GM12874 (cell line): ENCODE data around the gene TARDBP.

Source experiments
- CTCF ChIP-seq: IDR thresholded peaks from 2 replicates; pipeline ENCODE4 v1.5.1; 2011; ENCODE audit warnings: low read depth, mild to moderate bottlenecking, control low read depth, low read length, moderate library complexity; ENCODE audit not compliant: insufficient read depth

Gene TARDBP

DNA sequence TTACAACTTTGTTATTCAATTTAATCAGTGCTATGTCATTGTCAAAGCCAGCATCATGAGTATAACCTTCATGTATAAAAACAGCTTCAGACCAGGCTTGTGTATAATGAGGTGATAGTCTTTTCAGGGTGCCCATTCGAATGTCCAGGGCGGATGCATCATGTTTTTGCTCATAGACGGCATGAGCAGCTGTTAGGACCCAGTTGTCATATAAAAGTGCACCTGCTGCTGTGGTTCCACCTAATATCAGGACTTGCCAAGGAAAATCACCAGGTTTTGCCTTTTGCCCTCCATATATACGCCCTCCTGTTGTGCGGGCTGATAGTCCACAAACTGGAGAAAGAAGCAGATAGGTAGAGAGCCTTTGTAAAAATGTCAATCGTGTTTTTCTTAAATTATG lies 14.9 kb downstream of the TARDBP start:
- TF ChIP-seq CTCF, result no peak

DNA sequence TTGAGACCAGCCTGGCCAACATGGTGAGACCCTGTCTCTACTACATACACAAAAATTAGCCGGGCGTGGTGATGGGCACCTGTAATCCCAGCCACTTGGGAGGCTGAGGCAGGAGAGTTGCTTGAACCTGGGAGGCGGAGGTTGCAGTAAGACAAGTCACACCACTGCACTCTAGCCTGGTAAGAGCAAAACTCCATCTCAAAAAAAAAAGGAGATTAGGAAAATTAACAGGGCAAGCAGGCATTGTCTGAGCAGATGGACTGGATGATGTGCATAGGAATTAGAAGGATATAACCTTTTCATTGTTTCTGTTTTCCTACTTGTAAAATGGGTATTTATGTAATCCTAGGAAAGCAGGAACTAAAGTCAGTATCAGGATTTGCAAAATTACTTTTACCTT lies 15.6 kb downstream of the TARDBP start:
- no peak for TF ChIP-seq CTCF

- no peak for TF ChIP-seq CTCF
Measured at GRCh38 chr1:11030865-11031264, 18.4 kb downstream of the TARDBP start.

- TF ChIP-seq CTCF, result no peak
Measured at GRCh38 chr1:11031624-11032262, 19.3 kb downstream of the TARDBP start.

DNA sequence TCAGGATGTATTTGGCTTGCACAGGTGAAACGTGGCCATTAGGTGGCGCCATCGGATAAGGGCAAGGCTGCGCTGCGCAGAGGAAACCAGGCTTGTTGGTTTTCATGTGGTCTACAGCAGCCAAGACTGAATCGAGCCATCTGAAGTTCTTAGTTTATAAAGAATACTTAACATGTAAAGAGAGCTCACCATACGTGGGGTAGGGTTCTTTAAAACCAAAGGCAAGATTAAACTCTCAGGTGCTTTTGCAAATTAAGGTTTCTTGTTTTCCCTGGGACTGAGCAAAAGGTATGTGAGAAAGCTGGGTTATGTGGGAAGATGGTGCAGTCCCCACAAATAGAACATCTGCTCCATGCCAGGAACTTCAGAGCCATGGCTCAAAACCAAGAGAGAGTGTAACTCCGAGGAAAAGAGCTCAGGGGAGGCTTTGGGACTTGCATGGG lies 25.3 kb downstream of the TARDBP start:
- peak; percentile 91 for TF ChIP-seq CTCF

GRCh38 chr1:11039351-11040104 lies 27.1 kb downstream of the TARDBP start:
- TF ChIP-seq CTCF, result no peak

DNA sequence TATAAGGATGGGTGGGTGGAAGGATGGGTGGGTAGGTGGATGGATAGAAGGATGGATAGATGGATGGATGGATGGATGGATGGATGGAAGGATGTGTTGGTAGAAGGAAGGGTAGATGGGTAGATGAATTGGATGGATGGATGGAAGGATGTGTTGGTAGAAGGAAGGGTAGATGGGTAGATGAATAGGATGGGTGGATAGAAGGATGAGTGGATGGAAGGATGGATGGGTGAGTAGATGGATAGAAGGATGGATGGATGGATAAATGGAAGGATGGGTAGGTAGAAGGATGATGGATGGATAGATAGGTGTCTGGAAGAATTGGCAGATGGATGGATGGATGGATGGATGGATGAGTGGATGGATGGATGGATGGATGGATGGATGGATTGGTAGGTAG lies 28.6 kb downstream of the TARDBP start:
- no peak for TF ChIP-seq CTCF
